Suprapubic skin (tissue), 3 donors: ENCODE data around the gene ITGA5.

Experiments used
- EP300 ChIP-seq: sonication (generic); formaldehyde crosslinking; IDR thresholded peaks from one replicate; pipeline ENCODE4 v1.6.1; 2017; ENCODE audit warnings: antibody characterized with exemption
- POLR2A ChIP-seq, 2 donors: fragments of 450-650 bp; IDR thresholded peaks; one replicate each; pipeline ENCODE4 v1.6.1; 2017; ENCODE audit warnings: antibody characterized with exemption in 2 of 2, mild to moderate bottlenecking in 2 of 2, moderate library complexity in 2 of 2
- TF ChIP-seq, protein P1 (sequence below), 2 donors: fragments of 200-600 bp in 1 of 2; fragments of 450-650 bp in 1 of 2; sonication (generic) in 1 of 2; IDR thresholded peaks; one replicate each; pipeline ENCODE4 v1.5.1; 2016 to 2019; ENCODE audit warnings: antibody characterized with exemption in 2 of 2, mild to moderate bottlenecking in 1 of 2, moderate library complexity in 1 of 2

DNA sequence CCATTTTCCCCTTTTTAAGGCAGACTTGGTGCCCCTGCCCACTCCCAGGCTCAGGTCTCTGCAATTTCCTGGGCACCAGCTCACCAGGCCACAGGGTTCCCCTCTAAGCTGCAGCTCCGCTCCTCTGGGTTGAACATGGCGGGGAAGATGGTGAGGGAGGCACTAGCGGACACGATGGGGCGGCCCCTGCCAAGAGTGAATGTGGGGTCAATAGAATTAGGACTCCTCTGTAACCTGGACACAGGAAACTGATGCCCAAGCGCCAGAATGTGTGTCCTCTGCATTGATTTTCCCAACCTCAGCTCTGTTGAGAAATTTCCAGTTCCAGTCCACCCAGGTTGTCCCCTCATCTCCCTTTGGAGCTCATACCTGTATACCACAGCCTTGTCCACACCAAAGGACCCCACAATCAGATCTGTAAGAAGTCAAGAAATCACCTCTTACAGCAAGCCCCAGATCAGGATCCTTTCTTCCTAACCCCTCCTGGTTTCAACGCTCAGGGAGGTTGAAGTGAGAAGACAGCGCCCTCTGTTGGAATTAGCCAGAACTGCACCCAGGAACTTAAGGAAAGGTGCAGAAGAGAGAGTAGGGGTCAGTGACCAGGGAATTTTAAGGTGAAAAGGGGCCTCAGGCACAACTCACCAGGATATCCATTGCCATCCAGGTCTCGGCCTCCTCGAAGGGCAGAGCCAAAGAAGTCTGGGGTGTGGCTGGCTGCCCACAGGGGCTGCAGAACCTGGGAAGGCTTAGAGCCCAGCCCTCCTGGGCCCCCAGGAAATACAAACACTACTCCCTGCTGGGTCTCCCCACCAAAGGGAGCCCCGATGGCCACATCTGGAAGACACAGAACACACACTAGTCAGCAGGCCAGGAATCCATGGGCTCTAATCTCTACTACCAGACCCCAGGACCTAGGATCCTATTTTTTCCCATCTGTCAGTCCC is 14.7 kb downstream of the ITGA5 start:
- TF ChIP-seq, protein P1, sequence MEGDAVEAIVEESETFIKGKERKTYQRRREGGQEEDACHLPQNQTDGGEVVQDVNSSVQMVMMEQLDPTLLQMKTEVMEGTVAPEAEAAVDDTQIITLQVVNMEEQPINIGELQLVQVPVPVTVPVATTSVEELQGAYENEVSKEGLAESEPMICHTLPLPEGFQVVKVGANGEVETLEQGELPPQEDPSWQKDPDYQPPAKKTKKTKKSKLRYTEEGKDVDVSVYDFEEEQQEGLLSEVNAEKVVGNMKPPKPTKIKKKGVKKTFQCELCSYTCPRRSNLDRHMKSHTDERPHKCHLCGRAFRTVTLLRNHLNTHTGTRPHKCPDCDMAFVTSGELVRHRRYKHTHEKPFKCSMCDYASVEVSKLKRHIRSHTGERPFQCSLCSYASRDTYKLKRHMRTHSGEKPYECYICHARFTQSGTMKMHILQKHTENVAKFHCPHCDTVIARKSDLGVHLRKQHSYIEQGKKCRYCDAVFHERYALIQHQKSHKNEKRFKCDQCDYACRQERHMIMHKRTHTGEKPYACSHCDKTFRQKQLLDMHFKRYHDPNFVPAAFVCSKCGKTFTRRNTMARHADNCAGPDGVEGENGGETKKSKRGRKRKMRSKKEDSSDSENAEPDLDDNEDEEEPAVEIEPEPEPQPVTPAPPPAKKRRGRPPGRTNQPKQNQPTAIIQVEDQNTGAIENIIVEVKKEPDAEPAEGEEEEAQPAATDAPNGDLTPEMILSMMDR (IDR thresholded peaks at IDR 0.05), result peak; percentile 79 to 96
- TF ChIP-seq POLR2A (IDR thresholded peaks at IDR 0.05), result no peak
- no peak for TF ChIP-seq EP300
